Measurements from ENCODE around the gene CHD6.
"Not testable (repeated sequence)": the region's sequence is repeated elsewhere in the genome, so short reads cannot be mapped to it uniquely, and the experiment has no call there.

Gene CHD6

DNA sequence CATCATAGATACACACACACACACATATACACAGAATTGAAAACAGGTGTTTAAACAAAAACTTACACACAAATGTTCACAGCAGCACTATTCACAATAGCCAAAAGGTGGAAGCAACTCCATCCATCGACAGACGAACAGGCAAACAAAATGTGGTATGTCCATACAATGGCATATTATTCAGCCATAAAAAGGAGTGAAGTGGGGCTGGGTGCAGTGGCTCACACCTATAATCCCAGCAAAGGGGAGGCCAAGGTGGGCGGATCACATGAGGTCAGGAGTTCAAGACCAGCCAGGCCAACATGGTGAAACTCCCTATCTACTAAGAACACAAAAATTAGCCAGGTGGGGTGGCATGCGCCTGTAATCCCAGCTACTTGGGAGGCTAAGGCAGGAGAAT, 80.3 kb downstream of the CHD6 start:
- no peak for DNase-seq

DNA sequence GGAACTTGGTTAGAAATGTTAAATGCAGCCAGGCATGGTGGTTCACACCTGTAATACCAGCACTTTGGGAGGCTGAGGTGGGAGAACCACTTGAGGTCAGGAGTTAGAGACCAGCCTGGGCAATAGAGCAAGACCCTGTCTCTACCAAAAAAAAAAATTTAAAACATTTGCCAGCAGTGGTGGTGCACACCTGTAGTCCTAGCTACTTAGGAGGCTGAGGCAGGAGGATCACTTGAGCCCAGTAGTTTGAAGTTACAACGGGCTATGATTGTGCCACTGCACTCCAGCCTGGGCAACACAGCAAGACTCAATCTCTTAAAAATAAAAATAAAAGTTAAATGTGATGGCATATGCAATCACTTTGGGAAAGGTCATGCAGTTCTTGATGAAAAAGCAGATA, 82.6 kb downstream of the CHD6 start:
- not testable (repeated sequence) for DNase-seq

GRCh38 chr20:41534842-41535241, 83.3 kb downstream of the CHD6 start:
- no peak for DNase-seq

DNA sequence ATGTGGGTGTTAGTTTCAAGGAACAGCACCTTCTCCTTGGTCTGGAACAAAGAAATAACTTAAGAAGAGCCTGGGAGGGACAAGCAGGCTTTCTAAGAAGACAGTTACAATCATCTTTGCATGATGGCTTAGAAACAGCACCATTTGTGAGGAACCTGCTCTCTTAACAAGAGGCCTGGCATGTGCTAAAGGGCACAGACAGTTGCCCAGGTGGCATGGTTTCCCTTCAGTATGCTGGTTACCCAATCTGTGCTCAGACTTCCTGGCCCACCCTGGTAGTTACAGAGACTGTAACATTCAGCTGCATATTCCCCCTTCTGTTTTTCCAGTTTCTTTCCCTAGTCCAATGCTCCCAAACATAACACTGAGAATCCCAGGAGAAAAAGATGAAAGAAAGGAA, 84.0 kb downstream of the CHD6 start:
- no peak for DNase-seq

- no peak for DNase-seq
Observed at GRCh38 chr20:41533537-41534136, 84.5 kb downstream of the CHD6 start.

DNA sequence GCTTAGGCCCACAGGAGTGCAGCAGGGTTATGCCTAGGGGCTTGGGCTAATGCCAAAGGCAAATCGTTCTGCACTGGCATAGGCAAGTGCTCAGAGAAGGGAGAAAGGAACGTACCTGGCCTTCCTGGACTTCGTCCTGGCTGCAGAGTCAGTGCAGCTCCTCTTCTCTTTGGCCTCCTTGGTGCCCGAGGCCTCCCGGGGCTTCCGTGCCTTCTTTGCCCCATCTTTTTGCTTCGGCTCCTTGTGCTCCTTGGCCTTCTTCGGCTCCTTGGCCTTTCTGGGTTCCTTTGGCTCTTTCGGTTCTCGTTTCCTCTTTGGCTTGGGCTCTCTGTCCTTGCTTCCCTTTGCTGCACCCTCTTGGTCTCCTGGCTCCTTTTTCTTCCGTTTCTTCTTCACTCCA, 85.2 kb downstream of the CHD6 start:
- DNase-seq: no peak

- no peak for DNase-seq
Observed at GRCh38 chr20:41531518-41532275, 86.5 kb downstream of the CHD6 start.

- no peak for DNase-seq
Observed at GRCh38 chr20:41530923-41531322, 87.3 kb downstream of the CHD6 start.

GRCh38 chr20:41526327-41526726, 91.8 kb downstream of the CHD6 start:
- DNase-seq: no peak

DNA sequence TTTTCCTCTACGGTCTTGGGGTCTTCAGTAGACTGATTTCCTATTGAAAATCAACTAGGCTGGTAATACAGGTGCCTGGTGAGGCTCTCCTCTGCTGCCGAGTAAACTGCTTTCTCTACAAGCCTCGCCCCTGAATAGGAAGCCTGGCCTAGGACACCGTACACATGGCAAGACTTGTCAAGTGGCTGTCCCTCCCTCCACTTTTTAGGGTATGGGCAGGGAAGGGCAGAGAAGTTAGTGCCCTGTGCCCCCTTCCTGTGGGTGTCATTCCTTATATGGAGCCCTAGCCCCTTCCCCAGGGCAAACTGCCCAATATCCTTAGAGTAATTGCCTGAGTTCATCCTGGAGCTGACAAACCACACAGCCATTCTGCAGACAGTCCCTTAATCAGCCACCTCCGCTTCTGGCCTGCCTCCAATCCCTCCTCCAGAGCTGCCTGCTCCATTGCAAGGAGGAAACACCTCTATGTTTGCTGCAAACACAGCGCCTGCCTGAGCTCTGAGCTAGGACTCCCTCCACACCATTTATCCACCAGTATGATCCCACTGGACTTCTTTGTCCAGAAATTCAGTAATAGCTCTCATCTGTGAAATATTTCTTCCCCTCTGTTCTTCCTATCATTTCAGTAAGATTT, 93.1 kb downstream of the CHD6 start:
- DNase-seq: no peak

- DNase-seq: no peak
Observed at GRCh38 chr20:41523857-41524256, 94.3 kb downstream of the CHD6 start.

GRCh38 chr20:41513829-41514228, 104.3 kb downstream of the CHD6 start:
- no peak for DNase-seq

DNA sequence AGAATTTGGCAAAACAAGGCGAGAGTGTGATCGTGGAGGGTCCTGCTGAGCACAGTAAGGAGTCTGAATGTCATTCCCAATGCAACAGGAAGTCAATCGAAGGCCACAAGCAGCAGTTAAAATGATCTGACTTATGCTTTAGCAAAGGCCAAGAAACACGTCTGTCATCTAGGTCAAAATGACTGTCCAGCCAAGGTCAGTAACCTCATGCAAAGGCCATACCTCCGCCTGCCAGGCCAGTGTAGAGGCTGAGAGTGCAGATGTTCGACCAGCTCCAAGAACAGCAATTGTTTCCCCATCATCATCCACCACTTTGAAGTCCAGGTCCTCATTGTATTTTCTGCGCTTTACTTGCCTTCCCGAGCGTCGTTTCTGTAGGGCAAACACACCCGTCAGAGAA, 105.6 kb downstream of the CHD6 start:
- DNase-seq: no peak

DNA sequence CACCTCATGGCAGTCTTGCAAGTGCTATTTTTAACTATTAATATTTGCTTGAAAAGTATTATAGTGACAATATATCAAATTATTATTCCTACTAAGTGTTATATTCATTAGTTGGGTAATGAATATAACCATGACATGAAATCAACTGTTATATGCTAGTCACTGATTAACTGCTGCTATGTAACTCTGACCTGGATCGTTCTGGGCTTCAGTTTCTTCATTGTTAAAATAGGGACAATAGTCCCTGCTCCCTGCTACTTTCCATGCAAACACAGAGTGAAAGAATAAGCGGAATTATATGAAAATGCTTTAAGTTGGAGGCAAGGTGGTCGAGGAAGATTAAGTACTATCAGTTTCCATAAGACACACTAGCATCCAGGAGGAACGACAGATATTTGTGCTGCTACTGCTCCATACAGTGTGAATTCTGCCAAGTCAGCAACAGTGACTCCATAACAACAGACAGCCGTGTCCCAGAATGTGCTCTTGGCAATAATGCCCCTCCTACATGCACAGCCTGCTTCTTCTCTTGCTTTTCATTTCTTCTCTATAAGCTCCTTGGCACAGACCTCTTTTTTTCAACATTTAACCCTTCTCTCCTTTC, 107.2 kb downstream of the CHD6 start:
- DNase-seq: no peak

GRCh38 chr20:41510224-41510623, 108.0 kb downstream of the CHD6 start:
- no peak for DNase-seq

GRCh38 chr20:41509316-41510200, 108.6 kb downstream of the CHD6 start:
- DNase-seq: no peak

DNA sequence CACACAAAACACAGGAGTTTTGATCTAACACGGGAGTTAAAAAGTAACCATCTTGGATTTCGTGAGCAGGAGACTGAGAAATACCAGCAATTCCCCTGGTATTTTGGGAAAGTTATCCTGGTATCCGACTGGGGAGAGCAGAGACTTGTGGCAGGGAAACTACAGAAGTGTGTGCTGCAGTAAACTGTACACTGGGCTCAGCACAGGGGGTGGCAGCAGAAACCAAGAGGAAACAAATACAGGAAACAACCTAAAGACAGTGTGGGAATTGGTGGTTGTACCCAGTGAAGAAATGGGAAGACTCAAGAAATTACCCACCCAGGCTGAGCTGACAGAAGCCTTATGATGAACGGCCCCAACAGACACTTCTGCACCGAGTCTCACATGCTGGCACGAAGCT, 109.8 kb downstream of the CHD6 start:
- no peak for DNase-seq

- DNase-seq: no peak
Observed at GRCh38 chr20:41507851-41508250, 110.3 kb downstream of the CHD6 start.

DNA sequence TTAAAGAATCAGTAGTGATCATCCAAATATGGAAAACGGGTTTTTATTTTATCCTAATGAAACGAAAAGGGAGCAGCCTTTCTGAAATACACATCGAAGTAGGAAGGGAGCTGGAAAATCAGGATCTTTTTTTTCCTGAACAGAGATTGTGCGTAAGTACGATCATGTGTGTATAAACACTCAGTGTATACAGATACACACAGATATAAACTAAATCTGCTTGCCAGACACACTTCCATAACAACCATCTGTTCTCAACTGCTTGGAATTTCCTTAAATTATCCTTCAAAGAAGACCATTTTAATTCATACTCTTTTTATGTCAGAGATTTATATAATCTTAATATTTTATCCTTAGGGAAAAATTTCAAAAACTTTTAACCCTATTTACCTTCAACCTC, 110.7 kb downstream of the CHD6 start:
- DNase-seq: no peak

- no peak for DNase-seq
Observed at GRCh38 chr20:41506192-41506915, 111.8 kb downstream of the CHD6 start.

GRCh38 chr20:41505184-41505583, 113.0 kb downstream of the CHD6 start:
- no peak for DNase-seq

- DNase-seq: no peak
Observed at GRCh38 chr20:41501376-41501775, 116.8 kb downstream of the CHD6 start.

Measured in activated CD4-positive, alpha-beta T cell treated with anti-CD3 and anti-CD28 coated beads for 1 hour (primary cell).